ENCODE results near the gene PREX1. TPM values are rescaled to one million over a fixed set of nuclear protein-coding genes. Genes with fewer than 3 reads are reported as not detected.

The PREX1 gene
- total and polyA plus RNA-seq, 2 of the 4 experiments (the other 2 are of a cell fraction) = 0.67 to 0.72 TPM

DNA sequence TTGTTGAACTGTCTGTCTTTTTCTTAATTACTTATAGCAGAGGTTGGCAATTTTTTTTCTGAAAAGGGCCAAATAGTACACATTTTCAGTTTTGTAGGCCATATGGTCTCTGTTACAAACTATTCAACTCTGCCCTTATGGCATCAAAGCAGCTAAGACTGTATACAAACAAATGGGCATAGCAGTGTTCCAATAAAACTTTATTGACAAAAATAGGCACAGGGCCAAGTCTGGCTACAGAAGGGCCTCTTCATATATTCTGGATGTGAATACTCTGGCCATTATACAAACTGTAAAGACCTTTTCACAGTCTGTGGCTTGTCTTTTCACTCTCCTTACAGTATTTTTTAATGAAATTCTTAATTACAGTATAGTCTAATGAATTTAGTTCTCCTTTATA lies 132.1 kb downstream of the PREX1 start:
- Histone ChIP-seq H2AK9ac (replicated peaks; ENCODE audit: low read depth, low read length, poor library complexity) (no peak overlapping the region), H3K4me3 (ENCODE audit: insufficient read depth, low read depth, low read length) (no peak overlapping the region), H2BK5ac (ENCODE audit: low read depth, low read length, poor library complexity, severe bottlenecking) (no peak overlapping the region), H2BK15ac (ENCODE audit: low read depth, low read length) (no peak overlapping the region), H3K4me2 (ENCODE audit: low read depth, low read length) (no peak overlapping the region), H3K9me3 (ENCODE audit: control insufficient read depth, insufficient read depth, low read length) (no peaks in the 10 kb centered on the region), H2AK5ac (ENCODE audit: low read depth, low read length) (no peak overlapping the region), H3K4ac (ENCODE audit: low read depth, low read length) (no peak overlapping the region), H3K9ac (ENCODE audit: low read depth, low read length) (no peak overlapping the region), H3K56ac (ENCODE audit: extremely low read depth, insufficient read depth, low read length) (no peak overlapping the region), H3K27me3 (ENCODE audit: control insufficient read depth, insufficient read depth, low read length) (no peaks in the 10 kb centered on the region; the same call in 1 of the 2 replicates), H2AFZ (replicated peaks; ENCODE audit: low read length, poor library complexity) (no peak overlapping the region), H4K8ac (ENCODE audit: low read depth in 2 of 2, low read length in 2 of 2) (no peak overlapping the region), H4K5ac (ENCODE audit: low read depth, low read length) (no peak overlapping the region), H3K27ac (ENCODE audit: insufficient read depth, low read length) (no peak overlapping the region), H3K18ac (ENCODE audit: low read depth, low read length) (no peak overlapping the region), H3K9me1 (ENCODE audit: insufficient read depth, low read length) (peaks cover 10% of the 10 kb centered on the region; the same call in 1 of the 2 replicates), H3K23ac (ENCODE audit: low read depth, low read length) (no peak overlapping the region), H2BK20ac (ENCODE audit: low read depth, low read length) (no peak overlapping the region), H4K91ac (ENCODE audit: insufficient read depth, low read depth, low read length) (no peak overlapping the region), H3K4me1 (ENCODE audit: control insufficient read depth, insufficient read depth, low read length) (no peaks in the 10 kb centered on the region), H3K36me3 (ENCODE audit: control insufficient read depth, insufficient read depth, low read length) (no peaks in the 10 kb centered on the region), H2BK120ac (ENCODE audit: low read depth, low read length) (no peak overlapping the region), H3K14ac (replicated peaks; ENCODE audit: low read depth, low read length) (no peak overlapping the region), H4K20me1 (ENCODE audit: insufficient read depth, low read length) (no peaks in the 10 kb centered on the region), H3K79me1 (ENCODE audit: low read depth in 1 of 2, low read length in 2 of 2) (no peaks in the 10 kb centered on the region)
- ChIA-PET POLR2A (ENCODE audit: unreplicated experiment) (no interaction called here), CTCF (interaction anchor here (1.3 kb wide), 1 partner anchor 12 kb away, joined by 3 read pairs; no protein-coding TSS in a partner anchor)
- dilution Hi-C loops (cut with HindIII; ENCODE audit: low sequenced_read_pairs, unreplicated experiment) = no loop called here
- intact Hi-C loops (cut with micrococcal nuclease) = no loop called here
- ATAC-seq (ENCODE audit: low read depth) (no peak), DNase-seq (no peak)
- BruUV-seq (replicated peaks) = no TSS peak
- TF ChIP-seq RAD21 (IDR thresholded peaks at IDR 0.05; ENCODE audit: low read length) (no peak), NFE2L2 (IDR thresholded peaks at IDR 0.05; ENCODE audit: low read depth, low read length) (no peak), MAFK (IDR thresholded peaks at IDR 0.05; ENCODE audit: low read depth, low read length) (no peak), BHLHE40 (IDR thresholded peaks at IDR 0.05; ENCODE audit: low read depth, low read length) (no peak), SMC3 (IDR thresholded peaks at IDR 0.05; ENCODE audit: low read depth, low read length) (no peak)
- TF ChIP-seq, protein P1, sequence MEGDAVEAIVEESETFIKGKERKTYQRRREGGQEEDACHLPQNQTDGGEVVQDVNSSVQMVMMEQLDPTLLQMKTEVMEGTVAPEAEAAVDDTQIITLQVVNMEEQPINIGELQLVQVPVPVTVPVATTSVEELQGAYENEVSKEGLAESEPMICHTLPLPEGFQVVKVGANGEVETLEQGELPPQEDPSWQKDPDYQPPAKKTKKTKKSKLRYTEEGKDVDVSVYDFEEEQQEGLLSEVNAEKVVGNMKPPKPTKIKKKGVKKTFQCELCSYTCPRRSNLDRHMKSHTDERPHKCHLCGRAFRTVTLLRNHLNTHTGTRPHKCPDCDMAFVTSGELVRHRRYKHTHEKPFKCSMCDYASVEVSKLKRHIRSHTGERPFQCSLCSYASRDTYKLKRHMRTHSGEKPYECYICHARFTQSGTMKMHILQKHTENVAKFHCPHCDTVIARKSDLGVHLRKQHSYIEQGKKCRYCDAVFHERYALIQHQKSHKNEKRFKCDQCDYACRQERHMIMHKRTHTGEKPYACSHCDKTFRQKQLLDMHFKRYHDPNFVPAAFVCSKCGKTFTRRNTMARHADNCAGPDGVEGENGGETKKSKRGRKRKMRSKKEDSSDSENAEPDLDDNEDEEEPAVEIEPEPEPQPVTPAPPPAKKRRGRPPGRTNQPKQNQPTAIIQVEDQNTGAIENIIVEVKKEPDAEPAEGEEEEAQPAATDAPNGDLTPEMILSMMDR (conservative IDR thresholded peaks at IDR 0.05; ENCODE audit: low read depth, low read length) = no peak
- in situ Hi-C loops (cut with MboI; ENCODE audit: low sequenced_read_pairs) = no loop called here
